ENCODE measurements around the gene HUS1.
"Not testable (repeated sequence)": the region's sequence is repeated elsewhere in the genome, so short reads cannot be mapped to it uniquely, and the experiment has no call there.

HUS1 gene

DNA sequence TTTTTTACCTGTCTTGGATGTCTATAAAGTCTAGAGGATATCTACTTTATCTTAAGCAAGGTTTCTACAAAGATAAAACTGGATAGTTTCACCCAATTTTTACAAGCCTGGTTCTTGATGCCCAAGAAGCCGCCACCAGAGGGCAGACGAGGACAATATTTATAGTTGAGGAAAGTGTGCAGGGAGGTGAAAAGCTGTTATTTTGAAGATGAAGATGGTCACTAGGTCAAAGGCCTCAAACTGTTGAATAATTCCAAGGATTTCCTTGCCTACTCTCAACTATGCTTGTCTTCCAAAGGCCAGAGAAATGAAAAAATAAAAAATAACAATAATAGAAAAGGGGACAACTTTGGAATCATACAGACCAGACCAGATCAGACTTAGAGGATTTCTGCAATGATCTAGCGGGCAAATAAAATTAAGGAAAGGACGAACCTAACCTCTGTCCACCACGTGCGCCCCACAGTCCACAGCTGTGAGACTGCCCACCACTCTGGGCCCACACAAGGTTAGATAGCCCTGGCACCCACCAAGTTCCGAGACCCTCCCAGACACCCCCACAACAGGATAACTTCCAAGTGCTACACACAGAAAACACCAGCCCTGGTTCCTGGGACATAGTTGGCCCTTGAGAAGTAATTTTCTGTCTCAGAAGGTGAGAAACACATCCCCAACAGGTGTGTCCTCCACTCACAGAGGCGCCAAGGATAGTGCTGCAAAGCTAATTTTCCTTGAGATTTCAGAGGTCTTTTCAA lies 34.0 kb downstream of the HUS1 start:
- DNase-seq (ENCODE audit: low read depth in 2 of 3, low spot score in 2 of 3): peak; percentile 29 to 51 (median 47)

DNA sequence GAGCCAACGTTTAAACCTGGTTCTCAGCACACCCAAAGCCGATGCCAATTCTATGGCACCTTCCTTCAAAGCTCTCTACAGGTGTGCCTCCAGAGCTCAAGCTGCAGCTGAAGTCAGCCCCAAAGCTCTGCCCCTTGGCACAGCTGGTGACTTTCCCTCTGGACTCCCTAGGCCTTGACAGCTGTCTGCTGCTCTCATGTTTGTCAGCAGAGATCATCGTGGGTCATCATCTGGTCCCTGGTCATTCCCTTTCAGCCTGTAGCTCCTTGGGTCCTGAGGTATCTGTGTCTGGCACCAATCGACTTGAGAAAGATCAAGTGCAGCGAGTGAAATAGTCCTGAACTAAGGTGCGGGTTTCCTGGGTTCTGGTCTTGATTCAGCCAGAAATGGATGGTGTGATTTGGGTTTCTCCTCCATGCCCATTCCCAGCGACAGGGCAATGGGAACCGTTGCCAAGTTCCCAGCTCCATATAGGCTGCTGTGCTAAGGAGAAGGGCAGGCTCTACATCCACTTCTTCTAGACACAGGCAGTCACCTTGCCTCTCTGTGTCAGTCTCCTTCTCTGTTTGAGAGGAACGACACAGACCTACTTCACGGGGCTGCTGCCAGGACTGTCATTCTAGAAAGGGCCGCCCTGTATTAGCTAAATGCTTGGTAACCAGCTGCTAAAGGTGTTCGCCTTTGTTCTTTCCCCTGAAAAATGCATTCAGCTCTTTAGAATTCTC lies 34.7 kb downstream of the HUS1 start:
- no peak for DNase-seq (ENCODE audit: low read depth in 2 of 3, low spot score in 2 of 3)

DNA sequence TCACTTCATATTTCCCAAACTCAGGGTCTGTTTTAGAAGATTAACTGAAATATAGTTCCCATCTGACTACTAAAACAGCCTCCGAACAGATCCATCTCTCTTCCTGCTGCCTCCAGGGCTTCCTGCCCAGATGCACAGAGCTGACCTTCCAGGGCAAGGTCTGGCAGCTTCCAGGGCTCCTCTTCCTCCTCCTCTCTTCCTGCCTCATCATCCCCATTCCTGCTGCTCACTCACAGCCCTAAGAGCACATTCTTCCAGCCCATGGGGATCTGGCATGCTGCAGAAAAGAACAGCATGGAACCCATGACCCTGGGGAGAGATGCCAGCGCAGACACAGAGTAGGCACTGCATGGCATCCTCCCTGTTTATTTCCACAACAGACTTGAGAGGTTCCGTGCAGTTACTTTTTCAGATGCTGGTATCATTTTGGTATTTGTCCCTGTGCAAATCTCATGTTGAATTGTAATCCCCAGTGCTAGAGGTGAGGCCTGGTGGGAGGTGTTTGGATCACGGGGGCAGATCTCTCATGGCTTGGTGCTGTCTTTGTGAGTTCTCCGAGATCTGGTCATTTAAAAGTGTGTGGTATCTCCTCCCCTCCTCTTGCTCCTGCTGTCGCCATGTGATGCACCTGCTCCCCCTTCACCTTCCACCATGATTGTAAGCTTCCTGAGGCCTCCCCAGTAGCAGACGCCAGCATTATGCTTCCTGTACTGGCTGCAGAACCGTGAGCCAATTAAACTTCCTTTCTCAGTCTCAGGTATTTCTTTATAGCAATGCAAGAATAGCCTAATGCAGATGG lies 35.5 kb downstream of the HUS1 start:
- no peak for DNase-seq (ENCODE audit: low read depth in 2 of 3, low spot score in 2 of 3)

DNA sequence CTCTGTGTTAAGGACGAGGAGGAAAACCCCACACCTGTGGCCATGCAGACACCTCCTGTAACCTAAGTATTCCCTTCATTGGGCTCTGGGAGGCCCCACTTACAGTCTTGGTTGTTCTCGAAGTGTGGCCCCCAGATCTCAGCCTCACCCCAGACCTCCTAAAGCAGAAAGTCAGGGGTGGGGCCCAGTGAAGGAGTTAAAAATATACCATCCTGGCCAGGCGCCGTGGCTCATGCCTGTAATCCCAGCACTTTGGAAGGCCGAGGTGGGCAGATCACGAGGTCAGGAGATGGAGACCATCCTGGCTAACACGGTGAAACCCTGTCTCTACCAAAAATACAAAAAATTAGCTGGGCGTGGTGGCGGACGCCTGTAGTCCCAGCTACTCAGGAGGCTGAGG lies 36.8 kb downstream of the HUS1 start:
- not testable (repeated sequence) for DNase-seq (ENCODE audit: low read depth in 2 of 3, low spot score in 2 of 3)

DNA sequence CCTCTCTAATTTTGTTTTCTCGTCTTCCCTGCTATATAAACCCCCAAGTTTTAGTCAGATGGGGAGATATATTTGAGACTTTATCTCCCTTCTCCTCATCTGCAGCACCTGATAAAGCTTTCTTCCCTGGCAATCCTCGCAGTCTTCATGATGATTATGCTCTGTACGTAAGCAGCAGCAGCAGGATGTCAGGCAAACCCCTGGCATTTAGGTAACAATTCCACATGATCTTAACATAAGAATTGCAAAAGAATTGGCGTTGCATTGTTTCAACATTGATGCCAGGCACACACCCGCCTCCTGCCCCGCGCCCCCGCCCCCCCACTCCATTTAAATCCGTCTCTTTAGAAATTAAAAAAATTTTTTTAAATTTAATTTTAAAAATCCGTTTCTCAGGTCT lies 37.3 kb downstream of the HUS1 start:
- no peak for DNase-seq (ENCODE audit: low read depth in 2 of 3, low spot score in 2 of 3)

DNA sequence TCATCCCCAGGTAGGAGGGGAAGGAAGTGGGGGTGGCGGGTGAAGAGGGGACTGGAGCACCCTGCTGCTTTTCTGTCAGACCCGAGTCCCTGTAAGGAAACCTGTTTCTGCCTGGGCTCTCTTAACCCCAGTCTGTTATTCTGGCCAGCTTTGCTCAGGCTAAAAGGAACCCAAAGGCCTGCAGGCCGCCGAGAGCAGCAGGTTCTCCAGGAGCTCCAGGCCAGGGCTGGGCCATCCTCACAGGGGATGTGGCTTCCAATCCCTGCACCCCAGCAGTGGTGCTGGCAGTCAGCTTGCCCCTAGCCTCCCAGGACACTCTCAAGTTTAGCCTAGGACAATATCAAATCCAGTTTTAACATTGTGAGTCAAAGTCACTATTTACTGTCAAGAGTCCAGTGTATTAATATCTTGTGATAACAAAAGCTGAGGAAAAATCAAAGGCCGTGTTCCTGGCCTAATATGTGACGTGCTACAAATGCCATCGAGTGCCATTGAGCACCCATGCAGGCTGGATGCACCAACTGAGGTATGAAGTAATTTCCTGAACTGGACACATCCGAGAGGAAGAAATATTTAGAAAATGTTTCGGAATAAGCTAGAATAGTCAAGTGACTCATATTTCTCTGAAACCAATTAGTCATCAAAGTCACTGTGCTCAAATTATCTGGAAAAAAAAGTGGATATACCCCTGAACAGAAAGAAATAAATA lies 38.1 kb downstream of the HUS1 start:
- no peak for DNase-seq (ENCODE audit: low read depth in 2 of 3, low spot score in 2 of 3)

DNA sequence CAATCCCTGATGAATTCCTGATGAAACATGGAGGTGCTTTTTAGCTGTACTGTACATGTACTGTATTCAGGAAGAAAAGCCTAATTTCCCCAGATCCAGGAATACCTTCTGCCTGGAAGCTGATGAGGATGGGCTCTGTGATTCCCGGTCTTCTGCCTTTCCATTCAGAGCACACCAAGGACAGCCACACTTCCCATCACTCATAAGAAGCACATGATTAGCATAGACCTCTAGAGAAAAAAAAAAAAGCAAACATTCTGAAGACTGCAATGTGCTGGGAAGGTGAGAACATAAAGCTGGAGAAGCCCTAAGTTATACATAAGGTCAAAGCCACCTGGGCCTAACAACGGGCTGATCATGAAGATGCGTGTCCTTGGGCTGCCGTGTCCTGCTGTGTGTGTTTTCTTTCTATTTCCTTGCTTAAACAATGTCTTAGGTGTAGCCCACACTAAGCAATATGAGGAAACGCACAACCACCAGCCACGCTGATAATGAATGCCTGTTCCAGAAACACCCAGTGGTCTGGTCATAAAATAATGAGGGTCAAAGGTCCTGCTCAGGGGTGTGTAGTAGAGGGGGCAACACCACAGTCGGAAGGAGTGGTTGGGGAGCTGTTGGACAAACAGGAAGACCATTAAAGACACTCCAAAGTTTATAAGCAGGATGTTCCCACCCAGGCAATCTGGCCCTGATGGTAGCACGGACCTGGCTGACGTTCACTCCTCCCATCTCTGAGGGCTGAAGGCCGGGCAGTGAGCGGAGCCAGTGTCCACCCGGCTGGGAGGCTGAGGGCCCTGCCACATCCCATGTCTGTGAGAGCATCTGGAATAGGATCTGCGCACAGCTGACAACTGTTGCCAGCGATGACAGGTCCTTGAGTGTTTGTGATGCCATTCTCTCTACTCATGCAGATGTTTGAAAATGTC lies 39.1 kb downstream of the HUS1 start:
- no peak for DNase-seq (ENCODE audit: low read depth in 2 of 3, low spot score in 2 of 3)

DNA sequence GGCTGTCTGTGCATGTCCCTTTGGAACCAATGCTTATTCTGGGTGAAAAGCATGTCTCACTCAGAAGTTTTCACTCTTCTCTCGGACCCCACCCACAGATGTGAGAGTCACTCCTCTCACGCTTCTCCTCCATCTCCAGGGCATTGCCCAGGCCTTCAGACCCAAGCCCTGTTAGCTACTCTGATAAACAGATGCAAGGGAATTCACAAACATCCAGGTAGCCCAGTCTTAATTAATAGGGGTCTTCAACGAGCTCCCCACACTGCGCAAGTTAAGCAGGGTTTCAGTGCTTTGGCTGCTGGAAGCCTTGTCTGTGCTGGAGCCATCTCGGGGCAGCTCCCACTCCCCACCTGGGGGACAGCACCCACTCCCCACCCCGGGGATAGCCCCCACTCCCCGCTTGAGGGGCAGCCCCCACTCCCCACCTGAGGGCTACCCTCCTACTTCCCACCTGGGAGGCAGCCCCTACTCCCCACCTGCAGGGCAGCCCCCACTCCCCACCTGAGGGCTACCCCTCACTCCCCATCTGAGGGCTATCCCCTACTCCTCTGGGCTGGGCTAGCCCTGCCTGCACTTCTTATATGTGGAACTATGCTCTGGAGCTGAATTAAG lies 39.9 kb downstream of the HUS1 start:
- no peak for DNase-seq (ENCODE audit: low read depth in 2 of 3, low spot score in 2 of 3)

DNA sequence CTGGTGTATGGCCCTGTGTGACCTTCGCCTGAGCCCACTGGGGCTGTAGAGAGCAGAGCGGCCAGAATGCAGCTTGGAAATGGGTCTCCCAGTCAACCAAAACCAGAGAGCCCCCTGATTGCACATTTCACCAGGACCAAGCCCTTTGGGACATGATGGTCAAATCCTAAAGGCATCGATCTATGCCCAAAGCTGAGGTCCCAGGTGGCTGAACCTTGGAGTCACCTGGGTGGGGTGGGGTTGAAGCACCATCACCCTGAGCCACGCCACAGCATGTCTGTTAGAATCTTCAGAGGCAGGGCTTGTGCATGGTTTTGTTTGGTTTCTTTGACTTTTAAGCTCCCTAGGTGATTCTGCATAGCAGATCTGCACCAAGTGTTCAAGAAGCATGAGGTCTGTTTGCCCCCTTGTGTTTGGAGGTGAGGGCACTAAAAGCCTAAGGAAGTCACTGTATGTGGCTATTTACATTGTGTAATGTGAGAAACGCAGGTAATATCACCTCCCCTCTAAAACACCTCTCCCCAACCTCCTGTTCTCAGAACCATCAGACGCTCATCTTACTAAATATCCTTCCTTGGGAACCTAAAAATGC lies 40.7 kb downstream of the HUS1 start:
- no peak for DNase-seq (ENCODE audit: low read depth in 2 of 3, low spot score in 2 of 3)

DNA sequence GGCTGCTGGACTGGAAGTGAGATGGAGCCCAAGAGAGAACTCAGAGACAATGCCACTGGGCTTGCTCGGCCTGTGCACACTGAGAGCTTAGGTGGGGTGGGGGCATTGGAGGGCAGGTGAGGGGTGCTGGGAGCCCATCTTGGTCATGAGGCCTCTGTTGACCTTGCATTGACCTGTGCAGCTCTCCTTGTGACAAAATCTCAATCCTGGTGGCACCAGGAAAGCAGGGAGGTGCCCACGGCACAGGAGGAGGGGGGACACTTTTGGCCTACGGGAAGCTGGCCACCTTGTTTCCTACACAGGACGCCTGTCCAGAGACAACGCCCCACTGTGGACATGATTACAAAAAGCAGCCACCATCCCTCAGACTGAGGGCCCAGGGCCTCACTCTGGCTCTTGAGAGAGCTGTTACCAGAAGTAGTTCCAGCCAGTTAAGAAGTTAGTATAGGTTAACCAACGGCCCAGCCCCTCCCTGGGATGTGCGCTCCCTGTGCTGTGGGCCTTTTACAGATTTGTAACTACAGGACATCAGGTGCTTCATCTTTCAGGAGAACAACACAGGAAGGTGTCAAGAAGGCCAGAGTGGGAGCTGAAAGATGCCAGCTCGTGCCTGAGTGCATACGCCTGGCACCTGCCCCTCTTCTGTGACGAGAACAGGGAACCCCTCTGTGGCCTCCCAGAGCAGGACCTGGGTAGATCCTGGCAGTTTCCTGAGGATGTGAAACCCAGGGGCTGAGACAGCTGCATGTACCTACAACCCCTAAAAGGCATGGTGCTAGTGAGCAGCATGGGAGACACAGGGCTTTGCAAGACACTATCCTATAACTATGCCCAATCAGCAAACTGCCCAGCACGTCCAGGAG lies 41.5 kb downstream of the HUS1 start:
- DNase-seq (ENCODE audit: low read depth in 2 of 3, low spot score in 2 of 3): no peak

DNA sequence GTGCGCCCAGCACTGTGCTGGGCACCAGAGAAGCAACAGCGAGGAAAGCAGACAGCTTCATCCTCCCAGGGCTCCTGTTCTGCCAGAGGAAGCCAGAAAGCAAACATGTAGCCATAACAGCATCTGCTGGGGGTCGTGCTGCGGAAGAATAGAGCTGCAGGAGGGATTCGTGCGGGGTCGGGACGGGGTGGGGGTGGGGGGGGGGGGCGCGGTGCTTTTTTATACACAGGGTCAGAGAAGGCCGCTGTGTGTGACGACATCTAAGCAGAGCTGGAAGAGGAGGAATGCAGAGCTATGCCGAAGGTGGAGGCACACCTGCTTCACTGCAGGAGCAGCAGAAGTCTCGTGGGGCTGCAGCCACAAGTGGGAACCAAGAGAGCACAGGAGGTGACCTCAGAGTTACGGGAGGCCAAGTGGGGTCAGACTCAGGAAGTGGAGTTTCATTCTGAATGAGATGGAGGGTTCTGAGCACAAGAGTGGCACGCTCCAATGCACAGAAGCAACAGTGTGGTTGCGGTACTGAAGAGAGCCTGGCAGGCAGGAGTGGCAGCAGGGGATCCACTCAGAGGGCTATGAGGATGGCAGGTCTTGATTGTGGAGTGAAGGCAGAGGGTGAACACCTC lies 42.2 kb downstream of the HUS1 start:
- peak in 1 of 3 experiments; percentile 14 for DNase-seq (ENCODE audit: low read depth in 2 of 3, low spot score in 2 of 3)

DNA sequence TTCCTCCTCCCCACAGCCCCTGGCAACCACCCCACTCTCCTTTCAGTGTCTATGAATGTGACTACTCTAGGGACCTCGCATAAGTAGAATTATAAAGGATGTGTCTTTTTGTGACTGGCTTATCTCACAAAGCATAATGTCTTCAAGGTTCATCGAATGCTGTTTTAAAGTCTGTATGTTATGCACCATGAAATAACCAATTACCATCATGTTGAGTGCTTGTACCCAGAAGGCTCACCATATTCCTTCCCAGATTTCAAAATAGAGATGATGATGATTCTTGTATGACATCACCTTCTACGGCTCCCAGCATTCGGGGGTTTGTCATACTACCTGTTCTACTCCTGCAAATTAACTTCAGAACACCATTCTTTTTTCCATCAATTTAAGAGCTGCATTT lies 43.1 kb downstream of the HUS1 start:
- no peak for DNase-seq (ENCODE audit: low read depth in 2 of 3, low spot score in 2 of 3)

DNA sequence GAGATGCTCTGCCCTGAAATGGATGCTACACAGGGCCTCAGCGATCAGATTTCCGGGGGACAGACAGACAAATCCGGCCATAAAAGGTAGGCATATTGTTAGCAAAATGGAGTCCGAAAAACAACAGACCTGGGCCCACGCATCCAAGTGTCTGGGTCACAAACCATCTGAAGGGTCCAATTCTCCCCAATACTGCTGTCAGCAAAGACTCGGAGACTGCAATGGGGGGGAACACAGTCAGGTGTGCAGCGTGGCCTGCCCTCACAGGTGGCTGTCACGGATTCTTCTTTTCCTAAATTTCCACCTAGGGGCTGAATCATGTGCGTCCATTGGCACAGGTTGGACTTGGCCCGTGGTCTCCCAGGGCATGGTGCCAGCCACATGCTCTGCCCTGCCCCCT lies 44.1 kb downstream of the HUS1 start:
- no peak for DNase-seq (ENCODE audit: low read depth in 2 of 3, low spot score in 2 of 3)

DNA sequence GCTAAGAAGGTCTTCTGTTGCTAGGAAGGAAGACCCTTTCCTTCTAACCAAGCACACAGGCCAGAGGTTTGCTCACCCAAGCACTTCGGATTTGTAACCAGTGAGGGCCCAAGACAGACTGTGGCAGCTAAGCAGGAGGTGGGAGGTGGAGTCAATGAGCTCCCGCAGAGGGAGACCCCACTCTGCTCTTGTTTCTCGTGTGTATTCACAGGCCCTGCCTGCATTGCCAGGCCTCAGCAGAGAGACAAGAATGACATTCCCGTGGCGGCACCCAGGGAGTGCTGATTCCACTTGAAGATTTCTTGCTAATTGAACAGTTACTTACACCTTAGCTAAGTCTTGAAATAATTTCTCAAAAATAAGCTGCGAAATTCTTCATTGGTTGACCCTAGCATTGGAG lies 44.6 kb downstream of the HUS1 start:
- no peak for DNase-seq (ENCODE audit: low read depth in 2 of 3, low spot score in 2 of 3)

DNA sequence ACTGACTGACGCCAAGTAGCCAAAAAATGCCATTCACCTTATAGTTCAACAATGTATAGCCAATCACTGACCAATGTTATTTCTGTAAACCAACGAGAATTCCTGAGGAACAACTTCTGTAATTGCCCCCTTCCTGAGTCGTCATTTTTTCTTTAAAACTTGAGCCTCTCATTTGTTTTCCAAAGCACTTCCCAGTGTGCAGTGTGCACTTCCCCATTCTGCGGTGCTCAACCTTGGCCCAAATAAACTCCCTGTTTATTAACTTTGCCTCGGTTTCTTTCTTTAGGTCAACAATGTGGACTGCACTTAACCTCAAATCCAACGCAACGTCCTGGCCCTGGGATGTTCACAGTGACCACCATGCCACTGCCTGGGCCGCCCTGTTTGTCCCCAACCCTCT lies 46.2 kb downstream of the HUS1 start:
- DNase-seq (ENCODE audit: low read depth in 2 of 3, low spot score in 2 of 3): no peak

DNA sequence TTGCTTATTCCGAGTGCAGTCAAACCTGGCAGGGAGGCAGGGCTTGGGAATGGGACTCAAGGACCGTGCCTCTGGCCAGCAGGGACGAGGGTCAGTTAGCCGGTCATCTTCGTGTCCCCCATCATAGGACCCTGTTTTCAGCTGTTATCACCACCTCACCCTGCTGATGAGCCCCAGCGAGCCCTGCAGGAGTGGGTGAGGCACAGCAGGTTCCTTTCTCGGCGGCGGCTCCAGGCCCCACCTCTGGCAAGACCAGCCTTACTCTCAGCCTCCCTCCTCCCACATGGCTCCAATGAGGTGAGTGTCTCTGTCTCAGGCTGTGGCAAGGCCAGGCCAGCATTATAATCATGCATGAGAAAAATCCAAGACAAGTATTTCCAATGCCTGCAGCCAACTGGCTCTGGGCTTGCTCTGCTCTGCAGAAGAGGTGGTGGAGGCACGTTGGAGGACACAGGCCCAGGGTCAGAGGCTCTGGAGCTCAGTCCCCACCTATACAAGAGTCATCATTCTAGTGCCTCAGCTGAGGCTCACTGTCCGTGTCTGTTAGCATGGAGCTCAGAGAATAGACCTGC lies 46.9 kb downstream of the HUS1 start:
- DNase-seq (ENCODE audit: low read depth in 2 of 3, low spot score in 2 of 3): no peak

DNA sequence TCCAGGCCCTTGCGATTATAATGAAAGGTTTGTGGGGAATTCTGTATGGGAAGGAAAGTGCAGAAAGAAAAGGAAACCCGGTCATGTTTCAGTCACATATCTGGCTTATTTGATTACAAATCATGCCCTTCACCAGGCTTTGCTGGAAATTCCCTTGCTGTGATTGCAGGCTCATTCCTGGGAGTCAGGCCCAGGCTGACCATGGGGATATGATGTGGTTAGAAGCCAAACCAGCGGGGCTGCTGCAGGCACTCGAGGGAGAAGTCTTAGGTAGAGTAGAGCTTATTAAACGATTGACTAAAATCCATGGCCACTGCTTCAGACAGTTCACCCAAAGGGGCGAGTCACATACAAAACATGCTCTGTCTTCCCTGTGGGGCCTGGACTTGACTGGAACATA lies 47.4 kb downstream of the HUS1 start:
- no peak for DNase-seq (ENCODE audit: low read depth in 2 of 3, low spot score in 2 of 3)

Data from activated CD8-positive, alpha-beta memory T cell treated with anti-CD3 and anti-CD28 coated beads for 48 hours (primary cell).